HG03064 (cell line): ENCODE data around the gene ATXN3.

Experiments used
- ATAC-seq: cut with Tn5 transposase; IDR thresholded peaks from one replicate; pipeline ENCODE4 v1.9.1; 2021; ENCODE audit warnings: low read depth; ENCODE audit not compliant: unreplicated experiment

Gene ATXN3

DNA sequence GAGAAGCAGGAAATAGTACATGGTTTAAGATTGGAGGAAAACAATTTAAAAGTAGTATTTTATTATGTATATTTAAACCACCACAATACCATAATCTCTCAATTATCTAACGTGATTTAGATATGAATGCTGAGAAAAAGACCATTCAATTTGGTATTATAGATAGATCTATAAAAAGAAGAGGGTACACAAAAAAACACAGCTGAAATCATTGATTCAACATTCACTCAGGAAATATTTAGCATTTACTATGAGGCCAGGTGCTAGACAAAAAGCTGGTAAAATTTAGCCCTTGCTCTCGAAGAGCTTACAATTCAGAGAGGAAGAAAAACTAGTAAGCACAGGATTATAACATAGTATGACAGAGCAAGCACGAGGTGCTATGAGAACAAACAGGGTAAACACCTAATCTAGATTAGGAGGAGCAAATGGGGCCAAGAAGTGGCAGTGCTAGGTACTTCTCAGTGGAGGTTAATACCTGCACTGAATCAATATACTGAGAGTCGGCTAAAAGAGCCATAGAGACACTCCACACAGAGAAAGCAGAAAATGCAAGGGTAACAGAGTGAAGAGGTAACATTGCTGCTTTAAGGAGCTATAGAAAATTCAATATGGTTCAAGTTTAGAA is 94.1 kb downstream of the ATXN3 start:
- no peak for ATAC-seq

DNA sequence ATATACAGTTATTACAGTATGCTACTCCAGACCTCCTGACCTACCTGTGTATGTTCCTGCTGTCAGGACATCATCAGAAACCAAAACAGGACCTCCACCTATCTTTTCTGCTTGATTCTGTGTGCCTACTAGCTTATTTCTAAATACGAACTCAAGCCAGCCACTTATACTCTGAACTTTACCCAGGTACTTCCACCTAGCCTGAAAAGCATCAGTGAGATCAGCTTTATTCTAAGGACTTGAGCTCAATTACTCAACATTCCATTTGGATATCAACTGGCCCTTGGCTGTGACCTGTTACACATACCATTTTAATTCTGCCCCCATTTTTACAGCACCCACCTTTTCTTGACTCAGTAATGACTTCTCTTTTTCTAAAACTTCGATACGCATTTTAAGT is 95.7 kb downstream of the ATXN3 start:
- ATAC-seq: no peak

DNA sequence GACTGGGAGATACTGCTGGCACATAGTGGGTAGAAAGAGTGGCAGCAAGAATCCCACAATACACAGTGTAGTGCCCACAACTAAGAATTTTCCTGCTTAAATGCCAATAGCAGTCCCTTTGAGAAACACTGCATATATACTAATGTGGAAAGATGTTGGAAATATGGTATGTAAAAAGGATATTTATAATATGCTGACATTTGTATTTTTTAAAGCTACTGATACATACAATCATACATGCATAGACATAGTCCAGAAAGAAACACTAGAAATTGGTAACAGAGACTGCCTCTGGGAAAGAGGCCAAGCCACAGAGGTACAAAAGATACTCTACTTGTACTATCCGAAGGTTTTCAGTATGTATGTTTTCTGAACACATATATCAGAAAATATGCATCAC is 96.8 kb downstream of the ATXN3 start:
- no peak for ATAC-seq
